HCT116 (cell line): ENCODE results near the gene PMEPA1. TPM values are rescaled to one million over a fixed set of nuclear protein-coding genes. Genes with fewer than 3 reads are reported as not detected.

ENCODE experiments used
- ATAC-seq: fragments of 200-7000 bp; cut with Tn5 transposase; 2 replicates; pipeline ENCODE4 v1.9.1; 2020; ENCODE audit warnings: mild to moderate bottlenecking, moderate library complexity
- BruUV-seq: library from RNA; stranded (reverse); fragments of 400-500 nt; replicated peaks from 2 replicates; lab custom pipeline; 2021; lab: Mats Ljungman, UMichigan
- CTCF ChIA-PET: fragments of 300-600 bp; sonication (Branson Sonifier 250); formaldehyde crosslinking; loops from one replicate; lab custom pipeline; 2021; ENCODE audit warnings: antibody characterized with exemption; lab: Charles Lee
- POLR2A ChIA-PET: fragments of 300-600, 350-600 bp; sonication (Branson Sonifier 250); formaldehyde crosslinking; loops from one replicate; lab custom pipeline; 2021; ENCODE audit warnings: antibody characterized with exemption; lab: Charles Lee
- RAD21 ChIA-PET, 2 experiments: fragments of 300-600 bp; sonication (Branson Sonifier 250); formaldehyde crosslinking; loops; one replicate each; lab custom pipeline; 2023; ENCODE audit warnings: low total read pairs in 2 of 2; ENCODE audit not compliant: uncharacterized antibody in 2 of 2, unreplicated experiment in 2 of 2, low non-redundant PET in 1 of 2; lab: Charles Lee
- DNase-seq: peaks from one replicate; pipeline ENCODE4 v3.0.0-alpha.2; 2010; ENCODE audit warnings: low read depth, low spot score
- H2AFZ ChIP-seq: fragments of 200-600 bp; shearing (Covaris generic), sonication (generic); 2 replicates; pipeline ENCODE4 v1.6.1; 2017; ENCODE audit warnings: low read depth, mixed run types, mixed read lengths, antibody characterized with exemption, low read length; ENCODE audit not compliant: poor library complexity, severe bottlenecking
- H3K27ac ChIP-seq: 2 replicates; pipeline ENCODE4 v1.5.1; 2012; ENCODE audit warnings: low read depth, low read length
- H3K27me3 ChIP-seq: fragments of 200-600 bp; sonication (generic); 2 replicates; pipeline ENCODE4 v1.6.1; 2016; ENCODE audit warnings: mixed run types, low read length, mixed read lengths; ENCODE audit not compliant: insufficient read depth
- H3K36me3 ChIP-seq, 2 experiments: fragments of 200-500 bp in 1 of 2; fragments of 200-600 bp in 1 of 2; sonication (Bioruptor generic) in 1 of 2; sonication (generic) in 1 of 2; 2 replicates each; pipeline versions ENCODE4 v1.5.1 to v1.6.1; 2014 to 2016; ENCODE audit warnings: low read length in 2 of 2, inconsistent platforms in 1 of 2, mixed read lengths in 1 of 2, mixed run types in 1 of 2; ENCODE audit not compliant: insufficient read depth in 2 of 2, control insufficient read depth in 1 of 2
- H3K4me1 ChIP-seq, 2 experiments: fragments of 200-600 bp in 1 of 2; sonication (generic) in 1 of 2; 2 replicates each; pipeline versions ENCODE4 v1.5.1 to v1.6.1; 2012 to 2017; ENCODE audit warnings: low read length in 2 of 2, inconsistent platforms in 1 of 2, mild to moderate bottlenecking in 1 of 2, mixed read lengths in 1 of 2, mixed run types in 1 of 2, moderate library complexity in 1 of 2; ENCODE audit not compliant: insufficient read depth in 2 of 2, control insufficient read depth in 1 of 2
- H3K4me2 ChIP-seq: fragments of 200-600 bp; sonication (generic); 2 replicates; pipeline ENCODE4 v1.6.1; 2017; ENCODE audit warnings: mixed run types, low read length, mixed read lengths
- H3K4me3 ChIP-seq, 2 experiments: fragments of 200-600 bp in 1 of 2; sonication (generic) in 1 of 2; replicated peaks in 1 of 2; 2 replicates each; pipeline ENCODE4 v1.5.1; 2011 to 2016; ENCODE audit warnings: low read length in 2 of 2, control low read depth in 1 of 2, low read depth in 1 of 2, mild to moderate bottlenecking in 1 of 2, mixed read lengths in 1 of 2, mixed run types in 1 of 2
- H3K79me2 ChIP-seq: fragments of 200-600 bp; sonication (generic); 2 replicates; pipeline ENCODE4 v1.6.1; 2017; ENCODE audit warnings: mild to moderate bottlenecking, mixed run types, low read length, moderate library complexity, mixed read lengths; ENCODE audit not compliant: insufficient read depth
- H3K9ac ChIP-seq: fragments of 200-600 bp; sonication (generic); 2 replicates; pipeline ENCODE4 v1.6.1; 2016; ENCODE audit warnings: low read length, mixed read lengths
- H3K9me2 ChIP-seq: fragments of 200-600 bp; sonication (generic), shearing (Covaris generic); 2 replicates; pipeline ENCODE4 v1.6.1; 2017; ENCODE audit warnings: mixed run types, mild to moderate bottlenecking, moderate library complexity; ENCODE audit not compliant: insufficient read depth
- H3K9me3 ChIP-seq, 2 experiments: fragments of 200-500 bp in 1 of 2; fragments of 200-600 bp in 1 of 2; sonication (Bioruptor generic) in 1 of 2; sonication (generic) in 1 of 2; 2 replicates each; pipeline ENCODE4 v1.6.1; 2014 to 2017; ENCODE audit warnings: low read length in 2 of 2, mixed read lengths in 2 of 2, inconsistent platforms in 1 of 2, low read depth in 1 of 2, mild to moderate bottlenecking in 1 of 2, mixed run types in 1 of 2, moderate library complexity in 1 of 2; ENCODE audit not compliant: control insufficient read depth in 1 of 2, insufficient read depth in 1 of 2
- H4K20me1 ChIP-seq: fragments of 200-600 bp; sonication (generic), shearing (Covaris generic); 2 replicates; pipeline ENCODE4 v1.6.1; 2017; ENCODE audit warnings: mixed run types, mild to moderate bottlenecking, moderate library complexity; ENCODE audit not compliant: insufficient read depth
- ELF1 ChIP-seq: IDR thresholded peaks from 2 replicates; pipeline ENCODE4 v1.6.1; 2012; ENCODE audit warnings: low read depth, borderline replicate concordance
- POLR2A ChIP-seq: IDR thresholded peaks from 2 replicates; pipeline ENCODE4 v1.7.0; 2011; ENCODE audit warnings: borderline replicate concordance; ENCODE audit not compliant: insufficient read depth, insufficient read length; ENCODE audit errors: extremely low read depth
- RAD21 ChIP-seq: IDR thresholded peaks from 2 replicates; pipeline ENCODE4 v1.6.1; 2012; ENCODE audit warnings: low read depth, mild to moderate bottlenecking
- SP1 ChIP-seq: IDR thresholded peaks from 2 replicates; pipeline ENCODE4 v1.6.1; 2012; ENCODE audit warnings: low read depth
- YY1 ChIP-seq: IDR thresholded peaks from 2 replicates; pipeline ENCODE4 v1.6.1; 2011; ENCODE audit warnings: low read length, low read depth, moderate library complexity, mild to moderate bottlenecking; ENCODE audit not compliant: insufficient replicate concordance; ENCODE audit errors: extremely low read depth
- ZNF274 ChIP-seq: fragments of 200-500 bp; sonication (Bioruptor generic); IDR thresholded peaks from 2 replicates; pipeline ENCODE4 v1.6.1; 2014; ENCODE audit warnings: mild to moderate bottlenecking, low read depth, low read length, inconsistent platforms
- intact Hi-C: fragments of 100-400 bp; cut with micrococcal nuclease; formaldehyde crosslinking; loops from 2 replicates; pipeline ENCODE4 v1.10.0; 2022
- total RNA-seq: library from RNA; stranded (reverse); gene quantifications from one replicate; pipeline ENCODE4 v1.2.1, GENCODE V29; 2021; ENCODE audit not compliant: unreplicated experiment
- TF ChIP-seq, protein P1 (sequence below), 3 experiments: fragments of 200-600 bp in 1 of 3; sonication (generic) in 1 of 3; IDR thresholded peaks in 2 of 3; conservative IDR thresholded peaks in 1 of 3; 2 replicates each; pipeline ENCODE4 v1.5.1; 2012 to 2017; ENCODE audit warnings: low read depth in 2 of 3, low read length in 2 of 3, antibody characterized with exemption in 1 of 3, borderline replicate concordance in 1 of 3, control low read depth in 1 of 3, mild to moderate bottlenecking in 1 of 3, mixed read lengths in 1 of 3, mixed run types in 1 of 3, moderate library complexity in 1 of 3; ENCODE audit not compliant: insufficient read depth in 1 of 3
- TF ChIP-seq, protein P2 (sequence below): IDR thresholded peaks from 2 replicates; pipeline ENCODE4 v1.6.1; 2011; ENCODE audit warnings: mild to moderate bottlenecking, low read length, moderate library complexity; ENCODE audit not compliant: insufficient replicate concordance; ENCODE audit errors: extremely low read depth

Gene PMEPA1
- total RNA-seq, 1 experiment from 2014 or later = 0.64 TPM

DNA sequence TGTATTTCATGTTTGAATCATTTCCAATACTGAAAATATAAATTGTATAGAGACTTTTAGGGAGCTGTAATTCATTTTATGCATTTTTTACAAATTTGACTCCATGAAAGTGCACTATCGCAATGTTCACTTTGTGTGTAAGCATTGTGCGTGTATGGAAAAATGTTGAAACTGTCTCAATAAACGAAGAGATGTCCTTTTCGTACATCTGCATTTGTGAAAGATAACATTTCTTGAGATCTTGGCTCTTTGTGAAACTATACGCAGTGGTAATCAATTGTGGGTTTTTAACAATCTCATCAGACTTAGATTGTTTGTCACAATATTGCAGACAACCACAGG is 70.9 kb downstream of the PMEPA1 start:
- no peak overlapping the region for H3K4me2 ChIP-seq
- no peaks in the 10 kb centered on the region for H4K20me1 ChIP-seq
- CTCF ChIA-PET = no interaction called here
- no peak overlapping the region for H3K9ac ChIP-seq
- no peak overlapping the region for H3K4me3 ChIP-seq
- RAD21 ChIA-PET = interaction anchor here in 1 of 2 experiments (0.7 kb wide), 1 partner anchor 361 kb away, joined by 4 read pairs; no protein-coding TSS in a partner anchor
- peaks cover 91% of the 10 kb centered on the region for H3K27me3 ChIP-seq
- H3K9me2 ChIP-seq = no peaks in the 10 kb centered on the region
- H2AFZ ChIP-seq = no peak overlapping the region
- no peak overlapping the region for H3K27ac ChIP-seq
- no peaks in the 10 kb centered on the region for H3K79me2 ChIP-seq
- no peaks in the 10 kb centered on the region for H3K4me1 ChIP-seq
- DNase-seq (no peak), ATAC-seq (no peak)
- intact Hi-C loops = no loop called here
- TF ChIP-seq, protein P1, sequence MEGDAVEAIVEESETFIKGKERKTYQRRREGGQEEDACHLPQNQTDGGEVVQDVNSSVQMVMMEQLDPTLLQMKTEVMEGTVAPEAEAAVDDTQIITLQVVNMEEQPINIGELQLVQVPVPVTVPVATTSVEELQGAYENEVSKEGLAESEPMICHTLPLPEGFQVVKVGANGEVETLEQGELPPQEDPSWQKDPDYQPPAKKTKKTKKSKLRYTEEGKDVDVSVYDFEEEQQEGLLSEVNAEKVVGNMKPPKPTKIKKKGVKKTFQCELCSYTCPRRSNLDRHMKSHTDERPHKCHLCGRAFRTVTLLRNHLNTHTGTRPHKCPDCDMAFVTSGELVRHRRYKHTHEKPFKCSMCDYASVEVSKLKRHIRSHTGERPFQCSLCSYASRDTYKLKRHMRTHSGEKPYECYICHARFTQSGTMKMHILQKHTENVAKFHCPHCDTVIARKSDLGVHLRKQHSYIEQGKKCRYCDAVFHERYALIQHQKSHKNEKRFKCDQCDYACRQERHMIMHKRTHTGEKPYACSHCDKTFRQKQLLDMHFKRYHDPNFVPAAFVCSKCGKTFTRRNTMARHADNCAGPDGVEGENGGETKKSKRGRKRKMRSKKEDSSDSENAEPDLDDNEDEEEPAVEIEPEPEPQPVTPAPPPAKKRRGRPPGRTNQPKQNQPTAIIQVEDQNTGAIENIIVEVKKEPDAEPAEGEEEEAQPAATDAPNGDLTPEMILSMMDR (IDR thresholded peaks at IDR 0.05 in 2 of 3, conservative IDR thresholded peaks at IDR 0.05 in 1 of 3; ENCODE audit: borderline replicate concordance in 1 of 3, insufficient read depth in 1 of 3, low read depth in 2 of 3, low read length in 2 of 3) = no peak
- TF ChIP-seq ELF1 (no peak), SP1 (no peak), YY1 (no peak)
- H3K9me3 ChIP-seq = no peaks in the 10 kb centered on the region
- POLR2A ChIA-PET = no interaction called here
- BruUV-seq = no TSS peak
- H3K36me3 ChIP-seq = no peaks in the 10 kb centered on the region

DNA sequence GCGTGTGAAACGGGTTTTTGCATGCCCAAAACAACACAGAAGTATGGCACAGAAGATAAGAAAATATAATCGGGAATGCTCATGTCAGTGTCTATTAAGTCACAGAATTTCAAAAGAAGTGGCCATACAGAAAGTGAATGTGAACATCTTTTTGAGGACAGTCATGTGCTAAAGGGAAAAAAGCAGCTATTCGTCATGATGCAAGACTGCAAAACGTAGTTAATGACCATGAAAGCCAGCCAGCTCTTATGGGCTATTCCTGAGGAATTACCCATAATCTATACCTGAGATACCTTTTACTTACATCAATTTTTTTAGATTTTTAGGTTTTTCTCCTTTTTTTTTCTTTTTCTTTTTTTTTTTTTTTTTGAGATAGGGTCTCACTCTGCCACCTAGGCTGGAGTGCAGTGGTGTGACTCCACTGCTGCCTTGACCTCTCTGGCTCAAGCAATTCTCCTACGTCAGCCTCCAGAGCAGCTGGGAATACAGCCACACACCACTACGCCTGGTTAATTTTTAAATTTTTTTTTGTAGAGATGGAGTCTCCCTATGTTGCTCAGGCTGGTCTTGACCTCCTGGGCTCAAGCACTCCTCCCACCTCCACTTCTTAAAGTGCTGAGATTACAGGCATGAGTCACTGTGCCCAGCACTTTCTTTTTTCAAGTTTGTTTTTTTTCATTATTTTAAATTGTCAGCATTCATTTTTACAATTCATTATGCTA is 71.5 kb downstream of the PMEPA1 start:
- DNase-seq (no peak), ATAC-seq (no peak)
- POLR2A ChIA-PET = no interaction called here
- H3K9me3 ChIP-seq = no peaks in the 10 kb centered on the region
- no TSS peak for BruUV-seq
- H3K27me3 ChIP-seq = peaks cover 88% of the 10 kb centered on the region
- no peak overlapping the region for H2AFZ ChIP-seq
- no peaks in the 10 kb centered on the region for H3K36me3 ChIP-seq
- H3K4me1 ChIP-seq = no peaks in the 10 kb centered on the region
- CTCF ChIA-PET = no interaction called here
- no peaks in the 10 kb centered on the region for H4K20me1 ChIP-seq
- intact Hi-C loops = no loop called here
- H3K27ac ChIP-seq = no peak overlapping the region
- H3K4me2 ChIP-seq = no peak overlapping the region
- H3K4me3 ChIP-seq = no peak overlapping the region
- no peaks in the 10 kb centered on the region for H3K79me2 ChIP-seq
- RAD21 ChIA-PET = interaction anchor here in 1 of 2 experiments (0.7 kb wide), 1 partner anchor 362 kb away, joined by 4 read pairs; no protein-coding TSS in a partner anchor
- no peak overlapping the region for H3K9ac ChIP-seq
- TF ChIP-seq ZNF274 = no peak
- no peak for TF ChIP-seq RAD21
- TF ChIP-seq, protein P2, sequence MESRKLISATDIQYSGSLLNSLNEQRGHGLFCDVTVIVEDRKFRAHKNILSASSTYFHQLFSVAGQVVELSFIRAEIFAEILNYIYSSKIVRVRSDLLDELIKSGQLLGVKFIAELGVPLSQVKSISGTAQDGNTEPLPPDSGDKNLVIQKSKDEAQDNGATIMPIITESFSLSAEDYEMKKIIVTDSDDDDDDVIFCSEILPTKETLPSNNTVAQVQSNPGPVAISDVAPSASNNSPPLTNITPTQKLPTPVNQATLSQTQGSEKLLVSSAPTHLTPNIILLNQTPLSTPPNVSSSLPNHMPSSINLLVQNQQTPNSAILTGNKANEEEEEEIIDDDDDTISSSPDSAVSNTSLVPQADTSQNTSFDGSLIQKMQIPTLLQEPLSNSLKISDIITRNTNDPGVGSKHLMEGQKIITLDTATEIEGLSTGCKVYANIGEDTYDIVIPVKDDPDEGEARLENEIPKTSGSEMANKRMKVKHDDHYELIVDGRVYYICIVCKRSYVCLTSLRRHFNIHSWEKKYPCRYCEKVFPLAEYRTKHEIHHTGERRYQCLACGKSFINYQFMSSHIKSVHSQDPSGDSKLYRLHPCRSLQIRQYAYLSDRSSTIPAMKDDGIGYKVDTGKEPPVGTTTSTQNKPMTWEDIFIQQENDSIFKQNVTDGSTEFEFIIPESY = no peak
- TF ChIP-seq POLR2A = no peak
- no peaks in the 10 kb centered on the region for H3K9me2 ChIP-seq
